HG03060 (cell line): Measurements from ENCODE around the gene RERE.
"Not testable (repeated sequence)": the region's sequence is repeated elsewhere in the genome, so short reads cannot be mapped to it uniquely, and the experiment has no call there.

Source experiments
- ATAC-seq: cut with Tn5 transposase; IDR thresholded peaks from one replicate; pipeline ENCODE4 v1.9.1; 2021; ENCODE audit warnings: low read depth, moderate number of reproducible peaks; ENCODE audit not compliant: unreplicated experiment

Gene RERE

DNA sequence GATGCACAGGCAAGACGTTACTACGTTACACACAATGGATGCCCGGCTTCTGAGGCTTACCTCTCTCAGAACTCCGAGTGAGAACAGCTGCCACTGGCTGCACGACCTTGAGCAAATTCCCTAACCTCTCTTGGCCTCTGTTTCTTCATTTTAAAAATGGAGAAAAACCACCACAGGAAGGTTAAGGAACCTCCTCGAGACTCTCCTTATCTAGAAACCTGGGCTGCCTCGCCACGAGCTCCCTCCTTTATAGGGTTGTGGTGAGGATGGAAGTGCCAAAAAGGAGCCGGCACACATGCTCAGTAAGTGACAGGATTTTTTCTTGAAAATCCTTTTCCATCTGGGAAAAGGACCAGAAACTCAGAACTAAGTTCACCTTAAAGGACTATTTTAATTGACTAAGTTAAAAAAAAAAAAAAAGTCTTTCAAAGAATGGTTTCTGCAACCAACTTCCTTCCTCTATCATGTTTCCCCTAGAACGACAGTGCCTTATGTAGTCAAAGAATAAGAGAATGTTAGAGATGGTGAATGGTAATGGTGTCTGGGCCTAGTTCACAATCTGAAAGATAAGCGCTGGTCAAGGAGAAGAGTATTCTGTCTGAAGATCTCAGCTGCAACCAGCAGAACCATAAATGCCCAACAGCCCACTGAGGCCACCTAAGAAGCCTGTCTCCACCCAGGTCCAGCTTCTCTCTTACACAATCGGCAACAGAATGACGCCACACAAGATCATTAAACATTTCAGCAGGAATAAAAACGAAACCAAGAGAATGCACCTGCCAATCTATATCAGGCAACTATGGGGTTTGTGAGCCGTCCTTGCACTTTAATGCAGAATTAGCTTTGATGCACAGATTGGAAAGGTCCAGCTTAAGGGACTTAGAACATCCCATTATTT is 434.6 kb downstream of the RERE start:
- no peak for ATAC-seq

DNA sequence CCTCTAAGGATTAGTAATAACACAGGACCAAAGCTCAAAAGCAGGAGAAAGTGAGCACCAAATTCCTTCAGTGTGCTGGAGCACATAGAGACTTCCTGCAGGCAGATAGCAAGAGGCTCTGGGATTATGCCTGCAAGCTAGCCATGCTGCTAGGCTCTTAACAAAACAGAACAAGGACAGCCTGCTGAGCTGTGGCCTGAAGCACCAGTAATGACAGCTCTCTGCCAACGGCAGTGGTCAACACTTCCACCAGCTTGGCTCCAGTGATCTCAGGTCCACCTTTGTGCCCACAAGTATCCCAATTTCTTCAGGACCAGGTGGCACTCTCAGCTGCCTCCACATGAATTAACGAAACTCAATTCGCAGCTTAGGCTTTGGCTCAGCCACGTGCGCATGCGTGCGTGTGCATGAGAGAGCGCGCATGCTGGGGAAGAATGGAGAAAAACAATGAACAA is 435.4 kb downstream of the RERE start:
- no peak for ATAC-seq

DNA sequence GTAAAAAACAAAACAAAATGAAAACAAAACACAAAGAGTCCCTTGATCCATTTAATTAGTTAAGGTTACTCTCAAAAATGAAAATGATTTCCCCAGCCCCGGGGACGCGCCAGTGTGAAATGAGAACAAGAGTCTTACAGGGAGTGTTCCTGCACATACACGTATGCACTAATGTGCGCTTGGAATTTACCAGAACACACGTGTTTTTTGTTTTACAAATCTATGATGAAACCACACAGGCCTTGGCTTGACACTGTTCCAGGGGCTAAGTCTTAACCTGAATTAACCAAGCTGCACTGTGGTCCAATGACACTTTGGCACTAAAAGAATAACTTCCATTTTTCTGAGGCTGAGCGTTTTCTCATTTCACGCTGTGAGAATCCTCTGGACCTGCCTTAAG is 435.8 kb downstream of the RERE start:
- no peak for ATAC-seq

DNA sequence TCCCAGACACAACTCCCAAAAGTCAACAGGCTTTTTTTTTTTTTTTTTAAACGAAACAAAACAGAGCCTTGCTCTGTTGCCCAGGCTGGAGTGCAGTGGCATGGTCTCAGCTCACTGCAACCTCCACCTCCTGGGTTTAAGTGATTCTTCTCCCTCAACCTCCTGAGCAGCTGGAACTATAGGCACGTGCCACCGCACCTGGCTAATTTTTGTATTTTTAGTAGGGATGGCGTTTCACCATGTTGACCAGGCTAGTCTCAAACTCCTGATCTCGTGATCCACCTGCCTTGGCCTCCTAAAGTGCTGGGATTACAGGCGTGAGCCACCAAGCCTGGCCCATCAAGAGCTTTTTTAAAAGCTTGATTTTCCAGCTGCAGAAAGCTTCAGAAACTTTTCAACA is 437.1 kb downstream of the RERE start:
- not testable (repeated sequence) for ATAC-seq

DNA sequence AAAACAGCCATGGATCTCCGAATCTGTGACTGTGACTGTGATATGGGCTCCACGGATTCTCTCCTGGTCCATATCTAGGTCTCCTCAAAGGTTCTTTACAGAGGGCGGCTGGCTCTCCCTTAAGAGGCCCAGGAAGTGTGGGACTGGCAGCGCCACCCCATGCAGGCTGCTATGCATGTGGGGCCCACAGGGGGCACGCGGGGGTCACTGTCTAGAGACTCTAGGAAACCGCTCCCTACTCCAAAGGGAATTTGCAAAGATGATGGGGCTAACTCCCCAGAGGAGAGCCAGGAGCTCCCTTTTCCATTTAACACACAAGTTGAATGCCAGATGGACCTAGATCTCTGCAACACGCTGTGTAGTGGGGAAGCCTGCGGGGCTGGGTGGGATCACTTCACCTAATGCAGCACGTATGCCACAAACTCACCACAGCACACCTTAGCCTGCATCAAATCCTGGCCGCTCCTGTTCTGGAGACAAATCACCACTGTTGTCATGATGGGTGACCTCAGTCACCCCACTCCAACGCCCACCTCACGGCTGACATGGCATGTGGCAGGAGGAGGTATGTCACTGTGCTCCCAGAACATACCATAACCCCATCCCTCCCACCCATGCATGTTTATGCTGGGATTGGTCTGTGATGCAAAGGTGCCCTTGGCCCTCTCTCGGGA is 437.8 kb downstream of the RERE start:
- no peak for ATAC-seq

DNA sequence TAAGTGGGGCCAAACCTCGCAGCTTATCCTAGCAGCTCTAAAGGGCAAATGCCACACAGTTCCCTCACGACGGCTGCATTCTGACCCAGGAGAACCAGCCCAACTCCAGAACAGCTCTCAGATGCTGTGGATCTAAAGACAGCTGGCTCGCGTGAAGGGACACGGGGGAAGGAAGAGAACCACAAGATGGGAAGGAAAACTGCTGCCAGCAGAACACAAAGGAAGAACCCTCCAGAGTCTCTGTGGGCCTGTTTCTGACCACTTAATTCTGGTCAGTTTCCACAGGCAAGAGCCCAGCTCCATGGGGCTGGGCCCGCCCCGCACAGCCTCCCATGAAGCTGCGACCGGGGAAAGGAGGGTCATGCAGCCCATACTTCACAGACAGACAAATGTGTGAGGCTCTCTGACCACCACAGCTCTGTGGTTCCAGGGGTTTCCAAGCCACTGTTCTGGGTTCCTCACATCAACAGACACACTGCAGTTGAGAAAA is 438.4 kb downstream of the RERE start:
- ATAC-seq: no peak

DNA sequence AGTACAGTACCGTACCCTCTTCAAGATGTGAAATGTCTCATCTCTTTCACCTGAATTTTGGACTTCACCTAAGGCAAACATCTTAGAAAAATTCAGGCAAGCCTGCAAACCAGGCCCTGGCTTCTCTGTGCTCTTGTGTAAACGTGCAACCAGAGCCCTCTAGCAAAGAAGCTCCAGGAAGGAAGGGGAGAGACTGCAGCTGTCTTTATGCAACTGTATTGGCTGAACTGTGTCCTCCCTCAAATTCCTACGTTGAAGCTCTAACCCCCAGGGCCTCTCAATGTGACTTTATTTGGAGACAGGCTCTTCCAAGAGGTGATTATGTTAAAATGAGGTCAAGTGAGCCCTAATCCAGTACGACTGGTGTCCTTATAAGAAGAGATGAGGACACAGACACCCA is 439.3 kb downstream of the RERE start:
- no peak for ATAC-seq

DNA sequence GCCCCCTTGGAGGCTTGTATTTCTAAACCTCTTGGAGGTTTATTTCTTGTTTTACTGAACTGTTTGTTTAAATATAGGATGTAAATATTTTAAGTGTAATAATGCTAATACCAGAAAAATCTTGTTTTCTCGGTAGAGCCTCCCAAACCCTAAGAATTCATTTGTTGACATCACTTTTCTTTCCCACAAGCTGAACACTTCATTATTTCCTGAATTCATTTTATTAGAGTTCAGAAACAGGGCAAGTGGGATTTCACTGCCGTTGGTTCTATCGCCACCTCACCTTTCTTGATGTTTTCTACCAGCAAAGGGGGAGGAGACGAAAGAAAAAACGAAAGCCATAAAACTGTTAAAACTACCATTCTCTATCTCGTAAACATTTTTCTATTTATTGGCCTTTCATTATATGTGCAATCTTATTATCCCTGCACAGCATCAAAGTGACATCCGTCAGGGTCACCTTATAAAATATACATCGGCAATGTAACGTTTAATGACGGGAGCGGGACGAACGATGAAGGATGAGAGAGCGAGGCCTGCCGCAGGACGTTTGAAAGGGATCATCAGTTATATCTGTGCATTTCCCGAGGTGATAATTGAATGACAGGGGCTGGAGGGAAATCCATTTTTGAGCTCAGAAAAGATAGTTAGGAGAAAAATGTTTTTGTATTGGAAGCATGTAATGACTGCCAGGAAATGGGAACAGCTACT is 440.0 kb downstream of the RERE start:
- ATAC-seq: no peak

DNA sequence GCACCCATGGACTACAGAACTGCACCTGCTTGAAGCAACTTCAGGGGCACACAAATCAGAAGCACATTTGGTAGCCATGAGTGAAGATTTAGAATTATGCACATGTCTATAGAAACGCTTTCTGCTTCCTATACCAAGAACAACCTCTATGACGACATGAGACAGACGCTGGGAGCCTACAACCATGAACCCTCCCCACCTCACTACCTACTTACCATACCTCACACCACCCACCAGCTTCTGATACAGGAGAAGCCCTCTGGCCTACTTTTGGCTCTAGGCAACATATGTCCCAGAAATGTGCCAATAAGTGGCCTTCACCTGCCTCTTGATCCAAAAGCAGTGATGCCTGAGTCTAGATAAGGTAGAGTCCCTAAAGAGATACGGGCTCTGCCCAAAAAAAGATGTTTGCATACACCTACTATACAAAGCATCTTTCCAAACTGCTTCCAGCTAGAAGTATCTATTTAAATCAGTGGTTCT is 441.0 kb downstream of the RERE start:
- no peak for ATAC-seq

DNA sequence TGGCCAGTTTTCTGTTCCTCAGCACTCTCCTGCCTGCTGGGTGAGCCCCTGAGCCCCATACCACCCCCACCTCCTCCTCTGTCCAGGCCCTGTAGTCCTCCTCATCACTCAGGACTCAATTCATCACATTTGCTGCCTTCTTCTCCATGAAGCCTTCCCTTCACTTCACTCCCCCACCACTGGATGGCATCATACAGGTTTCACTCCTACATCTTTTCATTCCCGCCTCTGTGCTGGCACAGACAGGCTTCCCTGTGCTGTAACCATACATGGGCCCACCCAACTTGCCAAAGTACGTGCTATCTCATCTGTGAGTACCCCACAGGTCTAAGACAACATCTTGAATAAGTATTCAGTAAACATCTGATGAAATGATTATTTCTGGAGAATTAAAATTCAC is 442.6 kb downstream of the RERE start:
- ATAC-seq: no peak

DNA sequence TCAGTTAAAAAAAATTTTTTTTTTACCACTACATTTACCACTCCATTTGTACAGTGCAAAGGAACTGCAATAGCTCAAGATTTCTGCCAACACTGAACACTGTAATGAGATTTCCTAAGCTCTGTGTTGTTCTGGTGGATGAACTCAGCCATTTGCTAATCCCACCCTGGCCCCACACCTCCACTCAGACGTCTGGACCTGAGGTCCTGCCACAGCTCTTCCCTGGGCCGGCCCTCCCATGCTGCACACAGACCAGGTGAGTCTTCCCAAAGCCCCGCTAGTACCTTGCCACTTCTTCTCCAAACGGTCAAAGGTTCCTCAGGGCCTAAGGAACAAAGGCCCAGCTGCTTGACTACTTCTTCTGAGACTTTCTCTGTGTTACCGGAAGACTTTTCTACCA is 443.1 kb downstream of the RERE start:
- no peak for ATAC-seq

DNA sequence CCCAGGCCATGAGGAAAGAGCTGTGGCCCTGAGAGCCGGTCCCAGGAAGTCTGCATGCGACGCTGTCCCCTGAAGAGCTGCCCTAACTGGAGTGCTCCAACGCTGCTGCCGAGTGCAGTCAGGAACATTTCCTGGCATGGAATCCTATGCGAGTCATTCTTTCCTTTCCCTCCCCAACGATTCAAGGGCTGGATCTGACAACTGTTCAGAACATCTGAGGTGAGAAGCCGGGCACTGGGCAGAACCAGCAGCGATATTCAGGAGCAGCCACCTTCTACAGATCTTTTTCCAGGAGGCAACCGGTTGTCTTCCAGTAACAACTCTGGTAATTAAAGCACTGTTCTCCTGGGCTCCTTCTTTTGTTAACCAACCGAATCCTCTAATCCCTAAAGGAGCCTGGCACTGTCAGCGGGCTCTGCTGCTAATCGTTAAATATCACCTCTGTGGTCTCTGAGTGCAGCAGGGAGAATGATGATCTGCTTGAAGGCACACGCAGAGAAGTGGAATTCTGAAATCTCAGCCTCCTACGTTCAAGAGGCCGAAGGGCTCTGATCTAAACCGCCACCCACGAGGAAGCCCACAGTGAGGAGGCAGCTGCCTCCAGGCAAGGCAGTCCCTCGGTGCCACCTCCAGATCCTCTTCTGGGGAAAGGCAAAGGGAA is 443.7 kb downstream of the RERE start:
- ATAC-seq: no peak

DNA sequence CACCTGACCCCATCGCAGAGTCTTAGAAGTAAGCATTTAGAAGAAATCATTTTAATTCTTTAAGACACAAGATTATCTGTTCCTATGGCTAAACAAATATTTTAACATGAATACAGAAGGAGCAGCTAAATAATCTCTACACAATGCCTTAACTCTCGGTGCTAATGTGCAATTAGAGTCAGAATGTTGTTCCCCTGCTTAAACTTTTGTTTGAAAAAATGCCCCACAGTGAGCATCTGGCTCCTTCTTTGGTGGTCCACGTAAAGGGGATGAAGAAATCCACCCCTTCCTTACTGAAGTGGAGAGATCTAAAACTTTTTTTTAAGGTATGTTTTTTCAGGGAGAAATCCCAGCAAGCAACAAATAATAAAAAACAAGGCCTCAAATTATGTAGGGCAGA is 444.3 kb downstream of the RERE start:
- ATAC-seq: no peak

DNA sequence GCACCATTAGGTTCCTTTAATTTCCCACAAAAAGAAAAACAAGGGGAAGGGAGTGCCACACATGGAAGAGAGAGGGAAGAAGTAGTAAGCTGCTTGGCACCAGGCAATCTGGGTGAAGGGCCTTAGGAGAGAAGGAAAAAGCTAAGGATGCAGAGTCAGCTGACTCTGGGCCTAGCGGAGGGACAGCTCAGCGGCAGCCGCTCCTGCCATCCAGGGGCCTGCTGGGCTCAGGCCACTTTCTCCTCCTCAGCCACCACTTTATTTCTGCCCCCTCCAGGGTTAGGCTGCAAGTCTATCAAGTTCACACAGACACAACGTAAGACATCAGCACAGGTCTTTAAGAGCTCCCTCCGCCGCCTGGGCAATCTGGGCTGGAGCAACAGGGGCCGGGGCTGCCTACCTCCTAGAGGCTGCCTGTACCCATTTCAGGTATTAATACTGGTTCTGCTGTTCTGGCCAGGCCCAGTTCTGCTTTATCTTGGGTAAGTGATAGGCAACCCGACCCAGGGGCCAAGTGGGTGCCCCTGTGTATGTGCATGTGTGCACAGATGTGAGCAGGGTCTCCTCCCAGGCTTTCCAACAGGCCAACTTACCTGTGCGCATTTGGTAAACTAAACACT is 446.0 kb downstream of the RERE start:
- no peak for ATAC-seq

DNA sequence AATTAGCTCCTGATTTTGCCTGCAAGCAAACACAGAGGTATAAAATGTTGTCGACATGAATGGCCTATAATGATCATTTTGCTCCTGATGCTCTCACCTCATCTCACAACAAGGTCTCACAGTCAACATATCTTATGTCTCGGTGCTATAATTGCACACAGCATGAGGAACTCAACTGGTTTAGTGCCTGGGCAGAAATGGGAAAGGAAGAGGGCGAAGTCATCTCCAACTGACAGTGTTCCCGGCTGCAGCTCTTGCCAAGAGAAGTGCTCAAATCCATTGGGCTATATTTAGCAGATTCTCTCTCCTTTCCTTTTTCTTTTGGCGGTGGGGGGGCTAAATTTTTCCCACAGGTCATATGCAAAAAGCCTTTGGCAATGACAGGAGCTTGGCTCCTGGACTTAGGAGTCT is 446.5 kb downstream of the RERE start:
- ATAC-seq: no peak

DNA sequence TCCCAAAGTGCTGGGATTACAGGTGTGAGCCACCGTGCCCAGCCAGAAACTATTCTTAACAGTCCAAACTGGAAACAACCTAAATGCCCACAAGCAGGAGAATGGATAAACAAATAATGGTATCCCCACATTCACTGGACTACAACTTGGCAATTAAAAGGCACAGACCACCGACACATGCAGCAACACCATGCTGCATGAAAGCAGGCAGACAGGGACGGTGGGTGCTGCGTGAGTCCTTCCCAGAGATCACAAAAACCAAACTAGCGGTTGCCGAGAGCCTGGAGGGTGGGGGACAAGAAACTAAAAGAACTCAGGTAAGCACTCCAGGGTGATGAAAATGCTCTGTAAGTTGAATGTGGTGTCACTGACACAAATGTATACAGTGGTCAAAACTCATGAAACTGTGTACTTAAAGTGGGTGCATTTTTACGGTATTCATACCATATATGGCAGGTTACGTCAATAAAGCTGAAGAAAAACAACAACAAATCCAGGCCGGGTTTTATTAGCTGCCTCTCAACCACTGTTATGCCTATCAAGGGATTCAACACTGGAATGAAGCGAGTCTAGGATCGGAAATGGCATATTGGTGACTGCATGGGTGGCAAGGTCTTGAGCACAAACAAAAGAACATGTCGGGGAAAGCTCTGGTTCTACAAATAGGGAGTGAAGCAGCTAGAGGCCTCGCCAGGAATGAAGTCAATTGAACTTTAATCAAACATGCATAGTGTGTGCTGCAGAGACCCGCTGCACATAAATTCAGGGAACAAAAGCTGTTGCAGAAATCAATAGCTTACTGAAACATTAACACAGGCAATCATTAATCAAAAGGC is 447.2 kb downstream of the RERE start:
- ATAC-seq: no peak

DNA sequence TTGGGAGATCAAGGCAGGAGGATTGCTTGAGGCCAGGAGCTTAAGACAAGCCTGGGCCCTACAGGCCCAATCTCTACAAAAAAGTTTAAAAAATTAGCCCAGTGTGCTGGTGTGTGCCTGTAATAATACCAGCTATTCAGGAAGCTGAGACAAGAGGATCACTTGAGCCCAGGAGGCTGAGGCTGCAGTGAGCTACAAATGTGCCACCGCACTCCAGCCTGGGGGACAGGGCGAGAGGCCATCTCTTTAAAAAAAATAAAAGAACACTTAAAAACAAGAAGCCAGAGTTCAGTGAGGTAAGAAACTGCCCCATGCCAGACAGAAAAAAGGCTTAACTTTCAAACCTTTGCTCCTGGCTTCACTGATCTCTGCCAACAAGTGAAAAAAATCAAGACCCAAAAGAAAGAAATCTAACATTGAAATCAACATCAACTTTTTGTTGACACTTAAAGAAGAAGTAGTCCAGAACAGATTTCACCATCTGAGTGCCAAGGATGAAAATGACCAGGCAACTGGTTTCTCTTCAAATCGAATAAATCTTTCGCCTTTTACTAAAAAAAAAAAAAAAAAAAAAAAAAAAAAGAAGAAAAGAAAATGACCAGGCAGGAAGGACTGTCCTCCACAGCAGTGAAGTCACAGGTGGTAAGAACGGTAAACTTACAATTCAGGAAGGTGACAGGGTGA is 448.3 kb downstream of the RERE start:
- ATAC-seq: no peak

DNA sequence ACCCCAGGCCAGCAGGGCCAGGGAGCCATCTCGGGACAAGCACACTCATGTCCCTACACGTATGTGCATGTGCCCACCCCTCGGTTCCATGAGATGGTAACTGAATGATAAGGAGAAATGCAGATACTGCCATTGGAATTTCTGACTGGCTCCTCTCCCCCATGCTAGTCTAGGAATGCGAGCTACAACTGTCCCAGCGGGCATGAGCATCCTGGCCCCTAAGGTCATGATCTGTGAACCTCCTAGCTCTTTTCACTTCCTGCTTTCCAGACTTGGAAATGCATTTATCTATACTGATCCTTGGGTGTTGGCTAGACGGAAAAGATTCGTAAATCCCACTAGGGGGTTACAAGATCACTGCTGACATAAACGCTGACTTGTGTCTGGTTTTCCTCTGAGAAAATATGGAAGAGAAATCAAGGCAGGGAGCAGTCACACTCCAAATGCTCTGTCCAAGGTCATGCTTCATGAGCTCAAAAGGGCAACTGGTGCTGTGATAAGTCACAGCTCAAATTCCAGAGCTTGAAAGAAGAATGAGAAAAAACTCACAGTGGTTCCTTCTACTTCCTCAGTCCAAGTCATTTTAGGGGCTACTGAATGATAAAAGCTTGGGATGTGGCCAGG is 449.8 kb downstream of the RERE start:
- ATAC-seq: no peak
